OCI-LY7 (cell line): Measurements from ENCODE around the gene CUEDC1. TPM values are rescaled to one million over a fixed set of nuclear protein-coding genes. Genes with fewer than 3 reads are reported as not detected.

Experiments used
- BruUV-seq: library from RNA; stranded (reverse); fragments of 400-500 nt; replicated peaks from 2 replicates; lab custom pipeline; 2021; lab: Mats Ljungman, UMichigan
- CTCF ChIA-PET: fragments of 300-600 bp; sonication (Branson Sonifier 250); formaldehyde crosslinking; loops from one replicate; lab custom pipeline; 2022; ENCODE audit warnings: antibody characterized with exemption; ENCODE audit not compliant: unreplicated experiment; lab: Charles Lee
- POLR2A ChIA-PET: fragments of 300-600 bp; sonication (Branson Sonifier 250); formaldehyde crosslinking; loops from one replicate; lab custom pipeline; 2022; ENCODE audit warnings: antibody characterized with exemption; lab: Charles Lee
- DNase-seq: peaks from one replicate; pipeline ENCODE4 v3.0.0-alpha.2; 2015; ENCODE audit warnings: low spot score
- H2AFZ ChIP-seq: fragments of 200-600 bp; sonication (generic), shearing (Covaris generic); 2 replicates; pipeline ENCODE4 v1.6.1; 2014; ENCODE audit warnings: mild to moderate bottlenecking, antibody characterized with exemption, low read length, moderate library complexity
- H3K27ac ChIP-seq: fragments of 200-600 bp; sonication (generic); 2 replicates; pipeline ENCODE4 v1.5.1; 2014; ENCODE audit warnings: mixed run types, low read depth, mild to moderate bottlenecking, moderate library complexity, low read length, inconsistent platforms; ENCODE audit not compliant: poor library complexity, severe bottlenecking
- H3K36me3 ChIP-seq: fragments of 200-600 bp; sonication (generic); 2 replicates; pipeline ENCODE4 v1.6.1; 2014; ENCODE audit warnings: mild to moderate bottlenecking, antibody characterized with exemption, low read length, moderate library complexity, mixed read lengths; ENCODE audit not compliant: insufficient read depth
- H3K4me1 ChIP-seq: fragments of 200-600 bp; sonication (generic); 2 replicates; pipeline ENCODE4 v1.5.1; 2014; ENCODE audit warnings: mild to moderate bottlenecking, low read length; ENCODE audit not compliant: insufficient read depth, poor library complexity, severe bottlenecking
- H3K4me2 ChIP-seq: fragments of 200-600 bp; sonication (generic); 2 replicates; pipeline ENCODE4 v1.6.1; 2014; ENCODE audit warnings: mild to moderate bottlenecking, low read length
- H3K4me3 ChIP-seq: fragments of 200-600 bp; sonication (generic); 2 replicates; pipeline ENCODE4 v1.5.1; 2014; ENCODE audit warnings: mild to moderate bottlenecking, low read depth, low read length; ENCODE audit not compliant: poor library complexity, severe bottlenecking
- H3K79me2 ChIP-seq: fragments of 200-600 bp; sonication (generic); 2 replicates; pipeline ENCODE4 v1.6.1; 2016; ENCODE audit warnings: low read depth, mild to moderate bottlenecking, low read length, moderate library complexity, mixed read lengths; ENCODE audit not compliant: insufficient read depth
- H3K9me2 ChIP-seq: fragments of 200-600 bp; sonication (generic); 2 replicates; pipeline ENCODE4 v1.6.1; 2016; ENCODE audit warnings: mild to moderate bottlenecking, low read length, mixed read lengths; ENCODE audit not compliant: insufficient read depth
- H3K9me3 ChIP-seq: fragments of 200-600 bp; sonication (generic); 2 replicates; pipeline ENCODE4 v1.6.1; 2014; ENCODE audit warnings: mild to moderate bottlenecking, mixed run types, low read length, mixed read lengths
- H4K20me1 ChIP-seq: fragments of 200-600 bp; sonication (generic); 2 replicates; pipeline ENCODE4 v1.6.1; 2014; ENCODE audit warnings: mild to moderate bottlenecking, antibody characterized with exemption, low read length, moderate library complexity, mixed read lengths; ENCODE audit not compliant: insufficient read depth
- EZH2phosphoT487 ChIP-seq: fragments of 200-600 bp; sonication (generic); IDR thresholded peaks from 2 replicates; pipeline ENCODE4 v1.6.1; 2018; ENCODE audit warnings: low read depth, borderline replicate concordance, mild to moderate bottlenecking, mixed run types, antibody characterized with exemption, low read length, moderate library complexity, mixed read lengths
- intact Hi-C: fragments of 100-400 bp; cut with micrococcal nuclease; formaldehyde crosslinking; loops from one replicate; pipeline ENCODE4 v1.10.0; 2022; ENCODE audit not compliant: unreplicated experiment
- total RNA-seq, 2 experiments: library from RNA; depleted of rRNA in 1 of 2; stranded (reverse); fragments of >200 nt in 1 of 2; shearing (Covaris generic) in 1 of 2; gene quantifications; 2 replicates each; pipeline ENCODE4 v1.2.3, GENCODE V29; 2014 to 2022
- TF ChIP-seq, protein P1 (sequence below): fragments of 200-600 bp; sonication (generic); conservative IDR thresholded peaks from 2 replicates; pipeline ENCODE4 v1.5.1; 2014; ENCODE audit warnings: mild to moderate bottlenecking, antibody characterized with exemption, low read length, moderate library complexity, mixed read lengths

The CUEDC1 gene
- total RNA-seq, 2 experiments from 2014 or later = 0.74 TPM; not detected in 1

DNA sequence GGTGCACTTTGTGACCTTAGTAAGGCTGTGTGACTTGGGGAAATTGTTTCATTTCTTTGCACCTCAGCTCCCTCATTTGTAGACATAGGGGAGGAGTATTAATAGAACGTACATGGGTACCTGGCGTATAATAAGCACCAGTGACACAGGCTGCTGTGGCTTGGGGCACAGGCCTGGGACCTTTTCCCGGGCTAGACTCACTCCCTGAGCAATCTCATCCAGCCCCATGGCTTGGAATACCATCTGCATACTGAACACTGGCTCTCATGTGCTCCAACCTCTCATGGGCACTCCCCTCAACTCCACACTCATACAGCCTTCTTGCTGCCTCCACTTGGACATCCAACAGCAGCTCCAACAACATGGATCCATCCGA is 64.4 kb downstream of the CUEDC1 start:
- CTCF ChIA-PET = no interaction called here
- no peak overlapping the region for H3K4me3 ChIP-seq
- no peaks in the 10 kb centered on the region for H3K9me2 ChIP-seq
- no peak overlapping the region for H3K27ac ChIP-seq
- POLR2A ChIA-PET = interaction anchor here (0.8 kb wide), 1 partner anchor 99 kb away, joined by 4 read pairs; no protein-coding TSS in a partner anchor
- no peaks in the 10 kb centered on the region for H4K20me1 ChIP-seq
- TF ChIP-seq, protein P1, sequence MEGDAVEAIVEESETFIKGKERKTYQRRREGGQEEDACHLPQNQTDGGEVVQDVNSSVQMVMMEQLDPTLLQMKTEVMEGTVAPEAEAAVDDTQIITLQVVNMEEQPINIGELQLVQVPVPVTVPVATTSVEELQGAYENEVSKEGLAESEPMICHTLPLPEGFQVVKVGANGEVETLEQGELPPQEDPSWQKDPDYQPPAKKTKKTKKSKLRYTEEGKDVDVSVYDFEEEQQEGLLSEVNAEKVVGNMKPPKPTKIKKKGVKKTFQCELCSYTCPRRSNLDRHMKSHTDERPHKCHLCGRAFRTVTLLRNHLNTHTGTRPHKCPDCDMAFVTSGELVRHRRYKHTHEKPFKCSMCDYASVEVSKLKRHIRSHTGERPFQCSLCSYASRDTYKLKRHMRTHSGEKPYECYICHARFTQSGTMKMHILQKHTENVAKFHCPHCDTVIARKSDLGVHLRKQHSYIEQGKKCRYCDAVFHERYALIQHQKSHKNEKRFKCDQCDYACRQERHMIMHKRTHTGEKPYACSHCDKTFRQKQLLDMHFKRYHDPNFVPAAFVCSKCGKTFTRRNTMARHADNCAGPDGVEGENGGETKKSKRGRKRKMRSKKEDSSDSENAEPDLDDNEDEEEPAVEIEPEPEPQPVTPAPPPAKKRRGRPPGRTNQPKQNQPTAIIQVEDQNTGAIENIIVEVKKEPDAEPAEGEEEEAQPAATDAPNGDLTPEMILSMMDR = no peak
- no peak for TF ChIP-seq EZH2phosphoT487
- no peak overlapping the region for H3K4me2 ChIP-seq
- no peaks in the 10 kb centered on the region for H3K79me2 ChIP-seq
- intact Hi-C loops = no loop called here
- no peak for DNase-seq
- no TSS peak for BruUV-seq
- no peaks in the 10 kb centered on the region for H3K9me3 ChIP-seq
- no peaks in the 10 kb centered on the region for H3K4me1 ChIP-seq
- no peak overlapping the region for H2AFZ ChIP-seq
- H3K36me3 ChIP-seq = no peaks in the 10 kb centered on the region

GRCh38 chr17:57889892-57890856 is 65.0 kb downstream of the CUEDC1 start:
- Histone ChIP-seq H3K27ac (no peak overlapping the region), H3K79me2 (no peaks in the 10 kb centered on the region), H2AFZ (no peak overlapping the region), H3K9me2 (no peaks in the 10 kb centered on the region), H3K4me2 (no peak overlapping the region), H3K4me1 (no peaks in the 10 kb centered on the region), H4K20me1 (no peaks in the 10 kb centered on the region), H3K9me3 (no peaks in the 10 kb centered on the region), H3K4me3 (no peak overlapping the region), H3K36me3 (no peaks in the 10 kb centered on the region)
- TF ChIP-seq EZH2phosphoT487 = no peak
- TF ChIP-seq, protein P1 = no peak
- BruUV-seq = no TSS peak
- ChIA-PET CTCF (no interaction called here), POLR2A (interaction anchor here (0.8 kb wide), 1 partner anchor 100 kb away, joined by 4 read pairs; no protein-coding TSS in a partner anchor)
- intact Hi-C loops = no loop called here
- no peak for DNase-seq

DNA sequence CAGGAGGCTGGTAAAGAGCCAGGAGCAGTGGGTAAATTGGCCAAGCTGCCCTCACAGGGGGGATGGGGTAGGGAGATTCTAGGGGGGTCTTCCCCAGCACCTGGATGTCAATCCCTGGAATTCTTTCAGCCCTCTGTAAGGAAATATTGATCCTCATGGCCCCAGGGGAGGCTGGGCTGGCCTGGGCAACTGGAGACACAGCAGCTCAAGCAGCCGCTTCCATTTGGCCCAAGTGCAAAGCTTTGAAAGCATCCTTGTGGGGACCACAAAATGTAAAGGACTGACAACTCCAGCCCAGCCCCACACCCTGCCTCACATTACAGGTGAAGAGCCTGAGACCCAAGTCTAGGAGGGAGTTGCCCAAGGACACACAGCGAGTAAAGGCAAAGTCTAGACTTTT is 66.0 kb downstream of the CUEDC1 start:
- no peaks in the 10 kb centered on the region for H3K36me3 ChIP-seq
- no peak overlapping the region for H3K4me3 ChIP-seq
- no peaks in the 10 kb centered on the region for H3K79me2 ChIP-seq
- no peak overlapping the region for H3K27ac ChIP-seq
- H3K4me2 ChIP-seq = no peak overlapping the region
- H2AFZ ChIP-seq = no peak overlapping the region
- H4K20me1 ChIP-seq = no peaks in the 10 kb centered on the region
- POLR2A ChIA-PET = no interaction called here
- CTCF ChIA-PET = no interaction called here
- no peak for DNase-seq
- intact Hi-C loops = no loop called here
- no peak for TF ChIP-seq EZH2phosphoT487
- TF ChIP-seq, protein P1 = no peak
- no TSS peak for BruUV-seq
- no peaks in the 10 kb centered on the region for H3K4me1 ChIP-seq
- no peaks in the 10 kb centered on the region for H3K9me3 ChIP-seq
- no peaks in the 10 kb centered on the region for H3K9me2 ChIP-seq
